H1 (cell line): ENCODE measurements around the gene PKNOX1. TPM values are rescaled to one million over a fixed set of nuclear protein-coding genes. Genes with fewer than 3 reads are reported as not detected.
A peak's percentile ranks its signal among the peaks of the same experiment; 100 is the strongest.

Experiments used
- BCL11A ChIP-seq, 2 experiments: IDR thresholded peaks; one replicate each; pipeline ENCODE4 v1.6.1; 2011; ENCODE audit warnings: low read depth in 2 of 2, low read length in 2 of 2, mild to moderate bottlenecking in 2 of 2
- CHD7 ChIP-seq: fragments of 300-600 bp; sonication (generic); IDR thresholded peaks from 2 replicates; pipeline ENCODE4 v1.7.1; 2012; ENCODE audit warnings: low read length, moderate library complexity, mild to moderate bottlenecking, inconsistent platforms; ENCODE audit not compliant: insufficient replicate concordance
- NANOG ChIP-seq: IDR thresholded peaks from 2 replicates; pipeline ENCODE4 v1.6.1; 2011; ENCODE audit warnings: low read length, low read depth, mild to moderate bottlenecking, inconsistent platforms; ENCODE audit not compliant: insufficient read depth, poor library complexity, severe bottlenecking
- polyA plus RNA-seq, 7 experiments: library from polyadenylated mRNA; depleted of rRNA in 3 of 7; stranded (reverse) in 5 of 7; unstranded in 2 of 7; fragments of >200 nt in 5 of 7; fragments of 200-250 nt in 2 of 7; gene quantifications; 1 replicate in 5 of 7; 2 replicates in 1 of 7; 4 replicates in 1 of 7; pipeline versions ENCODE4 v1.2.1 to v1.2.3, GENCODE V29; 2011 to 2013; ENCODE audit warnings: missing spikeins in 2 of 7, mixed read lengths in 2 of 7
- total RNA-seq: library from RNA; stranded (reverse); fragmentation: NEBNext Ultra II Directional; extraction: Animal tissue kit (Norgen Biotek cat#: 25700); gene quantifications from 2 replicates; pipeline ENCODE4 v1.2.1, GENCODE V29; 2021

Gene PKNOX1
- total and polyA plus RNA-seq, 2 of the 8 experiments (the other 6 are each of a cell fraction or from before 2014, with no cell fraction given): 20.4 to 31.9 TPM

GRCh38 chr21:42959728-42960127, 14.6 kb upstream of the PKNOX1 start (continued):
- no peak for TF ChIP-seq CHD7
- peak in 1 of 2 experiments; percentile 20 for TF ChIP-seq BCL11A (IDR thresholded peaks at IDR 0.05; ENCODE audit: low read depth in 2 of 2, low read length in 2 of 2)
- TF ChIP-seq NANOG: peak; percentile 67
